GM10248 (cell line): ENCODE results near the gene ASTE1.

Experiments
- CTCF ChIA-PET: fragments of 300-600 bp; sonication (Branson Sonifier 250); formaldehyde crosslinking; extraction: SDS; loops from one replicate; lab custom pipeline; 2021; ENCODE audit warnings: antibody characterized with exemption; lab: Yijun Ruan, JAX
- POLR2A ChIA-PET: fragments of 350-650 bp; sonication (Branson Sonifier 250); formaldehyde crosslinking; extraction: SDS; loops from one replicate; lab custom pipeline; 2020; ENCODE audit warnings: antibody characterized with exemption; lab: Yijun Ruan, JAX
- DNase-seq: peaks from one replicate; pipeline ENCODE4 v3.0.0; 2012; ENCODE audit errors: extremely low spot score
- TF ChIP-seq, protein P1 (sequence below): IDR thresholded peaks from 2 replicates; pipeline ENCODE4 v1.5.1; 2012; ENCODE audit warnings: mild to moderate bottlenecking, low read depth; ENCODE audit errors: extremely low read depth, missing control alignments, control extremely low read depth

Gene ASTE1

DNA sequence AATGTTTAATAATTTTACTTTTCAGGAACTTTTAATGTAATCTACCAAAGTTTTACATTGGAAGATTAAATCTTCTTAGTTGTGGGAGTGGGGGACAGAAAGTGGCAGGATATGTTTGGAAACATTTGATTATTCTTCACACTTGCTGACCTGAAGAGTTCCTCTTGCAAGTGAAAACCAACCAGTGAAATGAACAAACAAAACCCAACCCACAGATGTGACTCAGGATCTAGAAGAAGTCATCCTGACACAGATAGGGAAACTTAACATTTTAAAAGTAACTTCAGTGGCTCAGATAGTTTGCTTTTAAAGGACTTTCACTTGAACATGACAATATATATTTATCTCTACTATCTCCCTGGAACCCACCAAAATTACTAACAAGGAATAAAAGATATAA lies 55.4 kb downstream of the ASTE1 start:
- CTCF ChIA-PET: no interaction called here
- POLR2A ChIA-PET: no interaction called here
- TF ChIP-seq, protein P1, sequence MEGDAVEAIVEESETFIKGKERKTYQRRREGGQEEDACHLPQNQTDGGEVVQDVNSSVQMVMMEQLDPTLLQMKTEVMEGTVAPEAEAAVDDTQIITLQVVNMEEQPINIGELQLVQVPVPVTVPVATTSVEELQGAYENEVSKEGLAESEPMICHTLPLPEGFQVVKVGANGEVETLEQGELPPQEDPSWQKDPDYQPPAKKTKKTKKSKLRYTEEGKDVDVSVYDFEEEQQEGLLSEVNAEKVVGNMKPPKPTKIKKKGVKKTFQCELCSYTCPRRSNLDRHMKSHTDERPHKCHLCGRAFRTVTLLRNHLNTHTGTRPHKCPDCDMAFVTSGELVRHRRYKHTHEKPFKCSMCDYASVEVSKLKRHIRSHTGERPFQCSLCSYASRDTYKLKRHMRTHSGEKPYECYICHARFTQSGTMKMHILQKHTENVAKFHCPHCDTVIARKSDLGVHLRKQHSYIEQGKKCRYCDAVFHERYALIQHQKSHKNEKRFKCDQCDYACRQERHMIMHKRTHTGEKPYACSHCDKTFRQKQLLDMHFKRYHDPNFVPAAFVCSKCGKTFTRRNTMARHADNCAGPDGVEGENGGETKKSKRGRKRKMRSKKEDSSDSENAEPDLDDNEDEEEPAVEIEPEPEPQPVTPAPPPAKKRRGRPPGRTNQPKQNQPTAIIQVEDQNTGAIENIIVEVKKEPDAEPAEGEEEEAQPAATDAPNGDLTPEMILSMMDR: no peak
- no peak for DNase-seq

DNA sequence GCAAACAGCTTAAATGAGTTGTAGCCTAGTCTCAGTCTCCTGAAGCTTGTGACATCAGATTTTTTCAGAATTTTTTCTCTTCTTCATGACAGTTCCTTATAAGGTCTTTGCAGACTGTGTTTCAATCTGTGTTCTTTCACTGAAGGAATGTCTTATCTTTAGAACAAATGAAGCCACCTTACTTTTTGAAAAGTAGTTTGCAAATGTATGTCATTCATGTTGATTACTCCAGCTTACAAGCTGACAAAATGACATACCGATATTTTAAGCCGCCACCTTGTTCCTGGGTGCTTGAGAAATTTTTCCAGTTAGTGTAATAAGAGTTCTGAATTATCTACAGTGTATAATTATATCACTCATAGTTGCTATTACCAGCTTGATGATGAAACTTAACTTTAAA lies 57.0 kb downstream of the ASTE1 start:
- TF ChIP-seq, protein P1: no peak
- CTCF ChIA-PET: interaction anchor here (0.7 to 1.1 kb wide), 5 partner anchors 9 to 32 kb away, joined by 3 read pairs; no protein-coding TSS in a partner anchor
- DNase-seq: no peak
- POLR2A ChIA-PET: no interaction called here

DNA sequence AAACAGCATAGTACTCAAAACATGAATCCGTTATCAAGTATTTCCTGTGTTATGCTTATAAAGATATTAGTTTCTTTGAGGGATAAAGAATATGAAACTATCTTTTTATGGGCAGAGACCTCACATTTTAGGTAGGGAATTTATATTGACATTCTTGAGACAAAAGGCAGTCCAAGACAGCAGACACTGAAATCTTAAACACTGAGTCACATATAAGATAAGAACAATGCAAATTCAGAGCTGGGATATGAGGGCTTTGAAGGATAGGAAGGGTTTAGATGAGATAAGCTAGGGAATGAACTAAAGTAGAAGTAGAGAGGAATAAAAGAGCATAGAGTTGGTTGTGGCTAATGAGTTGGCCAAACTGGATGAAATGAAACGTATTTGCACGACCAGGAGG lies 58.4 kb downstream of the ASTE1 start:
- CTCF ChIA-PET: no interaction called here
- TF ChIP-seq, protein P1: no peak
- POLR2A ChIA-PET: no interaction called here
- DNase-seq: no peak

DNA sequence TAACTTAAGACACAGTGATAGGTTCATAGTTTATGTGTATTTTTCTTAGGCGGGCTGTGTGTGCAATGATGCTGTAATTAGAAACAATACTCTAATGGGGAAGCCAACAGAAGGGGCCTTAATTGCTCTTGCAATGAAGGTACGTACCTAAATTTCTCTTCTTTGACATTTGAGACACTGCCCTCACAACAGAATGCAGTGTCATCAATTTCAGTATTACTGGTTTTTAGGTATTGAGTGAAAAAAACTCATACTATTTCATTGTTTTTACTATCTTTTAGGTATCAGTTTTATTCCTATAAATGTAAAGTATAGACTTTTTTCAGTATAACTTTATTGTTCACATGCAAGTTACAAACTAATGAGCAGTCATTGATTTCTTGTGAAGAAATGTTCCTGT lies 59.3 kb downstream of the ASTE1 start:
- CTCF ChIA-PET: interaction anchor here (0.7 to 1.4 kb wide), 2 partner anchors 13 to 207 kb away, joined by 3 to 4 read pairs; no protein-coding TSS in a partner anchor

DNA sequence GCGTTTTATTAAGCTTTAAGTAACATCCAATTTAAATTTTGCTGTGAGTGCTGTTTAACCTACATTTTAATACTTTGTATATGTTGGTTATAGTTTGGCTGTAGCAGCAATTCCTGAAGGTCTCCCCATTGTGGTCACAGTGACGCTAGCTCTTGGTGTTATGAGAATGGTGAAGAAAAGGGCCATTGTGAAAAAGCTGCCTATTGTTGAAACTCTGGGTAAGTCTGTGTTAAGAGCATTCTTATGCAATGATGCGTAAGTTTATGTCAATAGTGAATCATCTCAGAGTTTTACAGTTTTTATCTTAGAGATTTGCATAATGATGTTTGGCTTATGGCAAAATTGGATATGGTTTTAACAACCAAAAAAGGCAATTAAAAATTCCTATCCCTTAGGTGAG lies 62.7 kb downstream of the ASTE1 start:
- no peak for DNase-seq
- ChIA-PET POLR2A (no interaction called here), CTCF (interaction anchor here (1.2 to 2.4 kb wide), 3 partner anchors 10 to 61 kb away, joined by 3 to 9 read pairs (median 3); no protein-coding TSS in a partner anchor)
- TF ChIP-seq, protein P1: no peak

More for the DNA sequence above, 59.3 kb downstream of the ASTE1 start:
- no peak for DNase-seq
- TF ChIP-seq, protein P1: no peak
- POLR2A ChIA-PET: no interaction called here
